Fibroblast of villous mesenchyme (primary cell): ENCODE data around the gene CENPM. TPM values are rescaled to one million over a fixed set of nuclear protein-coding genes. Genes with fewer than 3 reads are reported as not detected.

ENCODE experiments used
- DNase-seq: peaks from one replicate; pipeline ENCODE4 v3.0.0-alpha.2; 2010; ENCODE audit warnings: low read depth
- H3K4me3 ChIP-seq: 2 replicates; pipeline ENCODE4 v1.5.1; 2011; ENCODE audit warnings: low read depth, mild to moderate bottlenecking, low read length
- CTCF ChIP-seq: IDR thresholded peaks from 2 replicates; pipeline ENCODE4 v1.5.1; 2012; ENCODE audit warnings: low read depth, mild to moderate bottlenecking, low read length; ENCODE audit not compliant: insufficient read depth
- total RNA-seq: library from RNA; depleted of rRNA; stranded (reverse); fragments of >200 nt; gene quantifications from 2 replicates; pipeline ENCODE4 v1.2.3, GENCODE V29; 2012

Gene CENPM
- total RNA-seq, result 14.2 and 21.6 TPM in 2 replicates

GRCh38 chr22:41946629-41947423 lies at the start of gene CENPM:
Gene CENPM, minus strand, starts transcription at chr22:41947152. Its CDS starts 76 bp downstream, at chr22:41947076.
- peak within 1 kb of the TSS; percentile 92 for H3K4me3 ChIP-seq
- DNase-seq, result peak; percentile 93
- no peak for TF ChIP-seq CTCF

- DNase-seq, result no peak
- H3K4me3 ChIP-seq, result no peak overlapping the region
- TF ChIP-seq CTCF, result no peak
Observed at GRCh38 chr22:41995211-41995610, 48.3 kb upstream of the CENPM start.

- no peak for TF ChIP-seq CTCF
- no peak for DNase-seq
- H3K4me3 ChIP-seq, result no peak overlapping the region
Observed at GRCh38 chr22:41992496-41992895, 45.5 kb upstream of the CENPM start.

- no peak overlapping the region for H3K4me3 ChIP-seq
- no peak for DNase-seq
- no peak for TF ChIP-seq CTCF
Observed at GRCh38 chr22:41991111-41991510, 44.2 kb upstream of the CENPM start.

- DNase-seq, result no peak
- no peak overlapping the region for H3K4me3 ChIP-seq
- TF ChIP-seq CTCF, result no peak
Observed at GRCh38 chr22:41989246-41989645, 42.3 kb upstream of the CENPM start.

- TF ChIP-seq CTCF, result no peak
- H3K4me3 ChIP-seq, result no peak overlapping the region
- no peak for DNase-seq
Observed at GRCh38 chr22:41987276-41987675, 40.3 kb upstream of the CENPM start.
